Esophagus muscularis mucosa (tissue), 4 donors: ENCODE results near the gene GNG4. TPM values are rescaled to one million over a fixed set of nuclear protein-coding genes. Genes with fewer than 3 reads are reported as not detected.
"Not testable (repeated sequence)": the region's sequence is repeated elsewhere in the genome, so short reads cannot be mapped to it uniquely, and the experiment has no call there.

ENCODE experiments used
- DNase-seq: peaks from one replicate; pipeline ENCODE4 v3.0.0-alpha.2; 2017; ENCODE audit errors: extremely low spot score
- H3K27ac ChIP-seq, 4 donors: fragments of 200-600 bp; sonication (generic); replicated peaks in 1 of 4; 1 replicate in 3 of 4; 2 replicates in 1 of 4; pipeline ENCODE4 v1.5.1; 2016 to 2019; ENCODE audit warnings: mild to moderate bottlenecking in 1 of 4
- H3K27me3 ChIP-seq, 4 donors: fragments of 200-600 bp; sonication (generic); one replicate each; pipeline versions ENCODE4 v1.5.1 to v1.6.0; 2016 to 2019
- H3K36me3 ChIP-seq, 4 donors: fragments of 200-600 bp; sonication (generic); one replicate each; pipeline ENCODE4 v1.5.1; 2016 to 2019
- H3K4me1 ChIP-seq, 4 donors: fragments of 200-600 bp; sonication (generic); one replicate each; pipeline ENCODE4 v1.5.1; 2016 to 2019
- H3K4me3 ChIP-seq, 4 donors: fragments of 200-600 bp; sonication (generic); 1 replicate in 2 of 4; 2 replicates in 2 of 4; pipeline ENCODE4 v1.5.1; 2016 to 2019; ENCODE audit warnings: mild to moderate bottlenecking in 4 of 4, moderate library complexity in 1 of 4
- H3K9me3 ChIP-seq, 4 donors: fragments of 200-600 bp; sonication (generic); 1 replicate in 3 of 4; 2 replicates in 1 of 4; pipeline ENCODE4 v1.5.1; 2016 to 2019
- CTCF ChIP-seq, 3 experiments: fragments of 200-600 bp in 2 of 3; fragments of 450-650 bp in 1 of 3; sonication (generic) in 2 of 3; IDR thresholded peaks; one replicate each; pipeline ENCODE4 v1.5.1; 2017 to 2019; ENCODE audit warnings: antibody characterized with exemption in 3 of 3, mild to moderate bottlenecking in 2 of 3, moderate library complexity in 1 of 3
- EP300 ChIP-seq: sonication (generic); formaldehyde crosslinking; IDR thresholded peaks from one replicate; pipeline ENCODE4 v1.6.1; 2017; ENCODE audit warnings: antibody characterized with exemption
- POLR2A ChIP-seq: fragments of 450-650 bp; IDR thresholded peaks from one replicate; pipeline ENCODE4 v1.6.1; 2017; ENCODE audit warnings: antibody characterized with exemption, moderate library complexity, mild to moderate bottlenecking, low read depth
- POLR2AphosphoS5 ChIP-seq, 2 donors: sonication (generic); formaldehyde crosslinking; IDR thresholded peaks; one replicate each; pipeline ENCODE4 v1.6.1; 2017; ENCODE audit warnings: antibody characterized with exemption in 2 of 2
- whole genome bisulfite sequencing: methylation state at CpG from one replicate; pipeline ENCODE4 v1.1.5; 2018; 5-methylcytosine and 5-hydroxymethylcytosine counted together
- intact Hi-C: fragments of 100-400 bp; cut with DNase I; formaldehyde crosslinking; loops from one replicate; pipeline ENCODE4 v1.15.1; 2023
- total RNA-seq, 4 donors: library from RNA; depleted of rRNA; stranded (reverse); fragments of >200 nt; gene quantifications; one replicate each; pipeline versions ENCODE4 v1.1.0 to v1.2.1, GENCODE V29; 2016

Gene GNG4
- total RNA-seq, 4 donors from 2014 or later, result 0.42 to 1.5 (median 0.76) TPM

GRCh38 chr1:235595079-235595478 lies 54.5 kb downstream of the GNG4 start:
- DNase-seq, result no peak
- intact Hi-C loops, result no loop called here
- no peak overlapping the region for H3K27ac ChIP-seq

GRCh38 chr1:235594281-235594895 lies 55.2 kb downstream of the GNG4 start:
- H3K36me3 ChIP-seq, H3K9me3 ChIP-seq, H3K27me3 ChIP-seq, H3K4me1 ChIP-seq, H3K4me3 ChIP-seq, DNase-seq, intact Hi-C loops, H3K27ac ChIP-seq: not testable (repeated sequence)
- WGBS, result no CpG with 5 or more reads among the region's 20 CpGs

More at GRCh38 chr1:235595079-235595478, 54.5 kb downstream of the GNG4 start:
- H3K9me3 ChIP-seq, result no peaks in the 10 kb centered on the region
- no peaks in the 10 kb centered on the region for H3K36me3 ChIP-seq
- H3K27me3 ChIP-seq, result peaks cover 0 to 6% (median 0%) of the 10 kb centered on the region in 4 donors
- no peak for TF ChIP-seq POLR2AphosphoS5 (IDR thresholded peaks at IDR 0.05)
- no peak for TF ChIP-seq EP300
- TF ChIP-seq CTCF (IDR thresholded peaks at IDR 0.05), result no peak
- no peak for TF ChIP-seq POLR2A
- no peaks in the 10 kb centered on the region for H3K4me1 ChIP-seq
- H3K4me3 ChIP-seq, result no peak overlapping the region
- 77% methylated on average over 8 of the region's 8 CpGs for WGBS

GRCh38 chr1:235588916-235589515 lies 60.6 kb downstream of the GNG4 start:
- WGBS, result 80% methylated on average over 12 of the region's 12 CpGs
- H3K36me3 ChIP-seq, result no peaks in the 10 kb centered on the region
- peaks cover 0 to 8% (median 0%) of the 10 kb centered on the region in 4 donors for H3K27me3 ChIP-seq
- intact Hi-C loops, result no loop called here
- no peak overlapping the region for H3K4me3 ChIP-seq
- DNase-seq, result no peak
- H3K4me1 ChIP-seq, result no peaks in the 10 kb centered on the region
- H3K27ac ChIP-seq, result no peak overlapping the region
- no peaks in the 10 kb centered on the region for H3K9me3 ChIP-seq
- TF ChIP-seq CTCF (IDR thresholded peaks at IDR 0.05) (no peak), EP300 (no peak), POLR2AphosphoS5 (IDR thresholded peaks at IDR 0.05) (no peak), POLR2A (no peak)

- Histone ChIP-seq H3K27ac (no peak overlapping the region), H3K4me1 (peaks cover 0 to 6% (median 2%) of the 10 kb centered on the region in 4 donors), H3K9me3 (no peaks in the 10 kb centered on the region), H3K4me3 (no peak overlapping the region), H3K36me3 (no peaks in the 10 kb centered on the region), H3K27me3 (peaks cover 0 to 8% (median 0%) of the 10 kb centered on the region in 4 donors)
- no peak for DNase-seq
- intact Hi-C loops, result no loop called here
- WGBS, result 98% methylated on average over 8 of the region's 9 CpGs
- no peak for TF ChIP-seq POLR2AphosphoS5 (IDR thresholded peaks at IDR 0.05)
- no peak for TF ChIP-seq CTCF (IDR thresholded peaks at IDR 0.05)
- TF ChIP-seq POLR2A, result no peak
- no peak for TF ChIP-seq EP300
Measured at GRCh38 chr1:235588156-235588555, 61.4 kb downstream of the GNG4 start.

GRCh38 chr1:235586992-235587391 lies 62.6 kb downstream of the GNG4 start:
- DNase-seq, result no peak
- TF ChIP-seq EP300, result no peak
- TF ChIP-seq CTCF (IDR thresholded peaks at IDR 0.05), result no peak
- no peak for TF ChIP-seq POLR2A
- no peak for TF ChIP-seq POLR2AphosphoS5 (IDR thresholded peaks at IDR 0.05)
- Histone ChIP-seq H3K27me3 (peaks cover 0 to 8% (median 0%) of the 10 kb centered on the region in 4 donors), H3K9me3 (no peaks in the 10 kb centered on the region), H3K4me1 (peaks cover 0 to 8% (median 2%) of the 10 kb centered on the region in 4 donors), H3K36me3 (no peaks in the 10 kb centered on the region), H3K4me3 (no peak overlapping the region), H3K27ac (no peak overlapping the region)
- intact Hi-C loops, result no loop called here
- 88% methylated on average over 2 of the region's 2 CpGs for WGBS
